ENCODE data around the gene SRP9. TPM values are rescaled to one million over a fixed set of nuclear protein-coding genes. Genes with fewer than 3 reads are reported as not detected.

Gene SRP9
- total RNA-seq, 1 donor from 2014 or later, result 200 TPM

GRCh38 chr1:225825607-225826007, 48.0 kb downstream of the SRP9 start:
- no peak overlapping the region for H3K27ac Mint-ChIP-seq (ENCODE audit: unreplicated experiment)
- H3K27me3 Mint-ChIP-seq (ENCODE audit: low read depth), result no peaks in the 10 kb centered on the region
- H3K4me1 Mint-ChIP-seq (ENCODE audit: low read depth), result peaks cover 2% of the 10 kb centered on the region
- no peak overlapping the region for H3K4me3 Mint-ChIP-seq (ENCODE audit: unreplicated experiment)
- peaks cover 5% of the 10 kb centered on the region for H3K36me3 Mint-ChIP-seq (ENCODE audit: low read depth)
- no peaks in the 10 kb centered on the region for H3K9me3 Mint-ChIP-seq (ENCODE audit: low read depth)
- no peak for TF ChIP-seq CTCF (IDR thresholded peaks at IDR 0.05)
- no peak for DNase-seq (ENCODE audit: low spot score)

GRCh38 chr1:225827076-225827475, 49.5 kb downstream of the SRP9 start:
- H3K27me3 Mint-ChIP-seq (ENCODE audit: low read depth), result no peaks in the 10 kb centered on the region

GRCh38 chr1:225828706-225829345, 51.2 kb downstream of the SRP9 start:
- DNase-seq (ENCODE audit: low spot score), result no peak
- Mint-ChIP-seq H3K36me3 (ENCODE audit: low read depth) (peaks cover 18% of the 10 kb centered on the region), H3K4me3 (ENCODE audit: unreplicated experiment) (no peak overlapping the region), H3K9me3 (ENCODE audit: low read depth) (no peaks in the 10 kb centered on the region), H3K27ac (ENCODE audit: unreplicated experiment) (no peak overlapping the region), H3K4me1 (ENCODE audit: low read depth) (no peaks in the 10 kb centered on the region), H3K27me3 (ENCODE audit: low read depth) (no peaks in the 10 kb centered on the region)
- TF ChIP-seq CTCF (IDR thresholded peaks at IDR 0.05), result no peak

More at GRCh38 chr1:225827076-225827475, 49.5 kb downstream of the SRP9 start:
- Mint-ChIP-seq H3K36me3 (ENCODE audit: low read depth) (peaks cover 13% of the 10 kb centered on the region), H3K9me3 (ENCODE audit: low read depth) (no peaks in the 10 kb centered on the region), H3K27ac (ENCODE audit: unreplicated experiment) (no peak overlapping the region), H3K4me3 (ENCODE audit: unreplicated experiment) (no peak overlapping the region), H3K4me1 (ENCODE audit: low read depth) (no peaks in the 10 kb centered on the region)
- DNase-seq (ENCODE audit: low spot score), result no peak
- TF ChIP-seq CTCF (IDR thresholded peaks at IDR 0.05), result no peak

- Mint-ChIP-seq H3K9me3 (ENCODE audit: low read depth) (no peaks in the 10 kb centered on the region), H3K4me1 (ENCODE audit: low read depth) (peaks cover 15% of the 10 kb centered on the region), H3K4me3 (ENCODE audit: unreplicated experiment) (no peak overlapping the region), H3K27me3 (ENCODE audit: low read depth) (no peaks in the 10 kb centered on the region), H3K36me3 (ENCODE audit: low read depth) (peaks cover 18% of the 10 kb centered on the region), H3K27ac (ENCODE audit: unreplicated experiment) (no peak overlapping the region)
- TF ChIP-seq CTCF (IDR thresholded peaks at IDR 0.05), result no peak
- no peak for DNase-seq (ENCODE audit: low spot score)
Measured at GRCh38 chr1:225830841-225831240, 53.2 kb downstream of the SRP9 start.

- H3K4me3 Mint-ChIP-seq (ENCODE audit: unreplicated experiment), result no peak overlapping the region
- peak overlapping the region; percentile 91 for H3K27ac Mint-ChIP-seq (ENCODE audit: unreplicated experiment)
- peaks cover 20% of the 10 kb centered on the region for H3K4me1 Mint-ChIP-seq (ENCODE audit: low read depth)
- H3K36me3 Mint-ChIP-seq (ENCODE audit: low read depth), result peaks cover 15% of the 10 kb centered on the region
- no peaks in the 10 kb centered on the region for H3K9me3 Mint-ChIP-seq (ENCODE audit: low read depth)
- H3K27me3 Mint-ChIP-seq (ENCODE audit: low read depth), result no peaks in the 10 kb centered on the region
- no peak for DNase-seq (ENCODE audit: low spot score)
- TF ChIP-seq CTCF (IDR thresholded peaks at IDR 0.05), result no peak
Measured at GRCh38 chr1:225834417-225835329, 57.0 kb downstream of the SRP9 start.

All from chondrocyte (in vitro differentiated cells).